ENCODE results near the gene SKP1. TPM values are rescaled to one million over a fixed set of nuclear protein-coding genes. Genes with fewer than 3 reads are reported as not detected.

The SKP1 gene
- total and polyA plus RNA-seq, 9 of the 15 experiments (the other 6 are each of a cell fraction or from before 2014, with no cell fraction given): 301 to 2,109 (median 639) TPM

DNA sequence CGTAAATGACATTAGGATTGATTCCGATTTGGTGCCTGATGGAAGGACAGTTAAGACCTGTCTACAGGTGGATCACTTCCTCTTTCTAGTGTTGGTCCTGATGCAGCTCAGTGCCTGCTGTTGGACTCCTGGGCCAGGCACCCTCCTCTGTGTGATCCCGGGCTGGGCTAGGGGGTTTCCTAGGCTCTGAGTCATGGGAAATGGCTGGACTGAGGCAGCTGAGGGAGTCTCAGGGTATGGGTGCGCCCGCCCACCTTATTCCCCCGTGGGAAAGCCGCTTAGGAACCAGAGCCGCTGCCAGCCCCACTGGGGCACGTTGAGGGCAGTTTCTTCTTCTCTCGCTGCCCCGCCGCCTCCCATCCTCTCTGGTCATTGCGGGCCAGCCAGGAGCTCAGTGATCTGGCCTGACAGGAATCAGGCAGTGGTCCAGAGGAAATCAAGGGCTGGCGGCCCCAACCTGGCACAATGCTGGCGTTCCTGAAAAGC, 49.3 kb downstream of the SKP1 start:
- CTCF ChIA-PET (ENCODE audit: low intra/inter-chr PET ratio): no interaction called here
- no peak overlapping the region for H3K4me3 ChIP-seq
- TF ChIP-seq HNRNPL (IDR thresholded peaks at IDR 0.05; ENCODE audit: low read depth, low read length): no peak
- peak; percentile 88 for TF ChIP-seq SPI1 (IDR thresholded peaks at IDR 0.05; ENCODE audit: borderline replicate concordance, low read depth, low read length)
- TF ChIP-seq, protein P1, sequence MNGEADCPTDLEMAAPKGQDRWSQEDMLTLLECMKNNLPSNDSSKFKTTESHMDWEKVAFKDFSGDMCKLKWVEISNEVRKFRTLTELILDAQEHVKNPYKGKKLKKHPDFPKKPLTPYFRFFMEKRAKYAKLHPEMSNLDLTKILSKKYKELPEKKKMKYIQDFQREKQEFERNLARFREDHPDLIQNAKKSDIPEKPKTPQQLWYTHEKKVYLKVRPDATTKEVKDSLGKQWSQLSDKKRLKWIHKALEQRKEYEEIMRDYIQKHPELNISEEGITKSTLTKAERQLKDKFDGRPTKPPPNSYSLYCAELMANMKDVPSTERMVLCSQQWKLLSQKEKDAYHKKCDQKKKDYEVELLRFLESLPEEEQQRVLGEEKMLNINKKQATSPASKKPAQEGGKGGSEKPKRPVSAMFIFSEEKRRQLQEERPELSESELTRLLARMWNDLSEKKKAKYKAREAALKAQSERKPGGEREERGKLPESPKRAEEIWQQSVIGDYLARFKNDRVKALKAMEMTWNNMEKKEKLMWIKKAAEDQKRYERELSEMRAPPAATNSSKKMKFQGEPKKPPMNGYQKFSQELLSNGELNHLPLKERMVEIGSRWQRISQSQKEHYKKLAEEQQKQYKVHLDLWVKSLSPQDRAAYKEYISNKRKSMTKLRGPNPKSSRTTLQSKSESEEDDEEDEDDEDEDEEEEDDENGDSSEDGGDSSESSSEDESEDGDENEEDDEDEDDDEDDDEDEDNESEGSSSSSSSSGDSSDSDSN (IDR thresholded peaks at IDR 0.05; ENCODE audit: borderline replicate concordance in 1 of 2, low read depth in 2 of 2, low read length in 2 of 2): no peak
- no peak for TF ChIP-seq YY1 (IDR thresholded peaks at IDR 0.05; ENCODE audit: borderline replicate concordance in 1 of 3, control insufficient read depth in 1 of 3, extremely low read depth in 1 of 3, insufficient read depth in 3 of 3, insufficient read length in 1 of 3, insufficient replicate concordance in 2 of 3, low read depth in 1 of 3, low read length in 2 of 3)
- no peak for TF ChIP-seq HMG20B (CRISPR knock-in tag; IDR thresholded peaks at IDR 0.05)
- no peak for TF ChIP-seq NEUROD1 (IDR thresholded peaks at IDR 0.05; ENCODE audit: borderline replicate concordance, low read depth, low read length, partially characterized antibody)
- TF ChIP-seq MAFF (IDR thresholded peaks at IDR 0.05; ENCODE audit: low read length): no peak
- TF ChIP-seq ZBTB49 (CRISPR knock-in tag; IDR thresholded peaks at IDR 0.05; ENCODE audit: borderline replicate concordance): no peak
- in situ Hi-C loops (cut with MboI) (no loop called here), intact Hi-C loops (cut with micrococcal nuclease) (no loop called here)
- H3K36me3 ChIP-seq (ENCODE audit: control insufficient read depth, insufficient read depth, low read length): peaks cover 17% of the 10 kb centered on the region; the same call in 1 of the 3 replicates
- H4K20me1 ChIP-seq (replicated peaks; ENCODE audit: control insufficient read depth, insufficient read depth, low read length): peaks cover 19% of the 10 kb centered on the region
- H3K9ac ChIP-seq (ENCODE audit: insufficient read depth in 1 of 2, low read depth in 2 of 2, low read length in 2 of 2): no peak overlapping the region
- H3K4me2 ChIP-seq (ENCODE audit: insufficient read depth, low read length): no peak overlapping the region
- H3K9me1 ChIP-seq (ENCODE audit: control insufficient read depth, insufficient read depth, low read length): peaks cover 6% of the 10 kb centered on the region
- no peaks in the 10 kb centered on the region for H3K9me3 ChIP-seq (replicated peaks; ENCODE audit: control insufficient read depth, insufficient read depth, low read depth, low read length)
- FAIRE-seq: no peak
- H3K4me1 ChIP-seq (replicated peaks in 1 of 2; ENCODE audit: control insufficient read depth in 2 of 2, insufficient read depth in 2 of 2, low read length in 2 of 2): peaks cover 0 to 19% of the 10 kb centered on the region in 2 experiments; a peak in 2 of 5 replicates
- POLR2A ChIA-PET: interaction anchor here (0.6 to 1.5 kb wide), 5 partner anchors 12 to 76 kb away, joined by 3 to 5 read pairs (median 4); no protein-coding TSS in a partner anchor
- no TSS peak for BruUV-seq (replicated peaks)
- no peak for ATAC-seq
- H3K79me2 ChIP-seq (ENCODE audit: control insufficient read depth, insufficient read depth, low read length): no peaks in the 10 kb centered on the region
- no peak overlapping the region for H3K27ac ChIP-seq (ENCODE audit: extremely low read depth, low read depth, low read length)
- H2AFZ ChIP-seq (ENCODE audit: low read depth, low read length): no peak overlapping the region
- H3K27me3 ChIP-seq (ENCODE audit: control insufficient read depth in 2 of 2, insufficient read depth in 2 of 2, low read length in 2 of 2): no peaks in the 10 kb centered on the region
- no peak for DNase-seq (ENCODE audit: extremely low read depth in 1 of 4, low spot score in 3 of 4)
- WGBS (ENCODE audit: insufficient coverage, low coverage, missing lambda C conversion rate): 66% methylated on average over 14 of the region's 15 CpGs

Measured in K562 (cell line).